GM19238 (cell line): ENCODE results near the gene TTC24.
A peak's percentile ranks its signal among the peaks of the same experiment; 100 is the strongest.

ENCODE experiments used
- DNase-seq: peaks from one replicate; pipeline ENCODE4 v3.0.0; 2011; ENCODE audit warnings: low spot score; ENCODE audit not compliant: insufficient read length

Gene TTC24

GRCh38 chr1:156553860-156554485 is 25.6 kb upstream of the TTC24 start:
- DNase-seq: no peak

DNA sequence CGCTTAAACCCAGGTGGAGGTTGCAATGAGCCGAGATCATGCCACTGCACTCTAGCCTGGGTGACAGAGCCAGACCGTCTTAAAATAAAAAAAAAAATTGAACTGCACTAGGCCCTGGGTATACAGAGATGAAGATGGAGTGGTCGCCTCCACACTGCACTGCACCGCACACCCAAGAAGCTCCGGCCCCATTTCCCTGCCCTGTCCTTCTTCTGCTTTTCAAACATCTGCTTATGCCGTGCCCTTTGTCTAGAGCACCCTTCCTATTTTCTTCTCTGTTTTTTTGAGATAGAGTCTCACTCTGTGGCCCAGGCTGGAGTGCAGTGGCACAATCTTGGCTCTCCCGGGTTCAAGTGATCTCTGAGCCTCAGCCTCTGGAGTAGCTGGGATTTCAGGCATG is 24.6 kb upstream of the TTC24 start:
- DNase-seq: no peak

DNA sequence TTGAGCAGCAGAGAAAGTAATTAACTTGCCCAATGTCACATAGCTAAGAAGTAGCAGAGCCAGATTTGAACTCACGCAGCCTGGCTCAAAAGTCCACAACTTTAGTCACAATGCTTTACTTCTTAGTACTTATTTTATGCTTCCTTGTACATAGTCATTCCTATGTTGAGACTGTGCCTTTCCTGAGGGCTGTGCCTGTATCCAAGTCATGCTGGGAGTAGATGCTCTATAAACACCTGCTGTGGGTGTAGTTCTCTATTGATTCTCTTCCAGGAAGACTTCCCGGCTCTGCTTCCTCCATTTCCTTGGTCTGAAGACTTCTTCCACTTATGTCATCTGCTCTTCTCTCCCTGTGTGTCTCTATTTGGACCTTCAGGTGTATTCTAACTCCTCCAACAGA is 23.8 kb upstream of the TTC24 start:
- no peak for DNase-seq

DNA sequence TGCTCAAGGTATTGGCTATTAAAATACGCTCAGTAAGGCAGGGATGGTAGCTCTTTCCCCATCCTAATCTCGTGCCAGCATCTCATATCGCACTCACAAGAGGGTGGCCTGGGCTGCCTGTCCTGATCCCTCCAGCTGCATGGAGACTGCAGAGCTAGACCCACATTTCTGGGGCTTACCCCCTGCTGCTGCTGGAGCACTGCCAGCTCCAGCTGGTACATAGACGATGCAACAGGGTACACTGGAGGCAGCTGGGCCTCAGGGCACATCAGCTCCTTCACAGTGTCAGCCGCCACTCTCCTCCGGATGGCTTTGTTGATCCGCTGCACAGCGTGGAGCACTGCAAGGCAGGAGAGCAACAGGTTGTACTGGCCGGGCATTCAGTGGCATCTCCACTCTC is 23.2 kb upstream of the TTC24 start:
- no peak for DNase-seq

- DNase-seq: no peak
Observed at GRCh38 chr1:156559086-156559796, 20.3 kb upstream of the TTC24 start.

GRCh38 chr1:156559797-156560385 is 19.6 kb upstream of the TTC24 start:
- DNase-seq: no peak

GRCh38 chr1:156560585-156561163 is 18.8 kb upstream of the TTC24 start:
- DNase-seq: no peak

DNA sequence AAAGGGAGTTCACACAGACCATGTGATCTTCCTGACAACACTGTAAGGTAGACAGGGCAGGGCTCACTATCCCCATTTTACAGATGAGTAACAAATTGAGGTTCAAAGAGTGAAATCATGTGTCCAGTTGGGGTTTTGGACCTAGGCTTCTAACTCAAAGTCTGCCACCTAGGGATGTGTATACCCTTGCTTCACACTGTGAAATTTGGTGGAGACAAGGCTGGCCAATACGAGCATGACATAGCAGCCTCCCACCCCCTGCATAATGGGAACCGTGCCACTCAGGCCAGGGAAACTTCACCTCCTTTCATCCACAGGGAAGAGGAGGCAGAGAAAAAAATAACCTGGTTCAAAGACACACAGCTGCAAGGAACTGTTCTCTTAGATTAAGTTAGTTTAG is 14.0 kb upstream of the TTC24 start:
- no peak for DNase-seq

DNA sequence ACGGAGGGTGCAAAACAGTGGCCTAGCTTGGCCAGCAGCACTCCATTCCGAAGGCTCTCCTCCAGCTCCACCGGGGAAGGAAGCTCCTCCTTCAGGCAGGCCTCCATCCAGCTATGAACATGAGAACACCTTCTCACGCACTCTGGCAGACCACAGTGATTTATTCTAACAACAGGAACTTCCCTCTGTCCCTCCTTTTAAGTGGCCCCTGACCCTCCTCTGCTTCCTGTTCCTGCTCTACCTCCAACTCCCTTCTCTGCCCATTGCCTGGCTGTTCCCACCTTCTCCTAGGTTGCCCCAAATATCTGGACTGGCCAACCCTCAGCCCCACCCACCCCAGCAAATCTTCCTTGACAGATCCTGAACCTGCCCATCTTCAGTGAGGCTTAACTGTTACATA is 13.1 kb upstream of the TTC24 start:
- DNase-seq: no peak

- no peak for DNase-seq
Observed at GRCh38 chr1:156571261-156571852, 8.2 kb upstream of the TTC24 start.

DNA sequence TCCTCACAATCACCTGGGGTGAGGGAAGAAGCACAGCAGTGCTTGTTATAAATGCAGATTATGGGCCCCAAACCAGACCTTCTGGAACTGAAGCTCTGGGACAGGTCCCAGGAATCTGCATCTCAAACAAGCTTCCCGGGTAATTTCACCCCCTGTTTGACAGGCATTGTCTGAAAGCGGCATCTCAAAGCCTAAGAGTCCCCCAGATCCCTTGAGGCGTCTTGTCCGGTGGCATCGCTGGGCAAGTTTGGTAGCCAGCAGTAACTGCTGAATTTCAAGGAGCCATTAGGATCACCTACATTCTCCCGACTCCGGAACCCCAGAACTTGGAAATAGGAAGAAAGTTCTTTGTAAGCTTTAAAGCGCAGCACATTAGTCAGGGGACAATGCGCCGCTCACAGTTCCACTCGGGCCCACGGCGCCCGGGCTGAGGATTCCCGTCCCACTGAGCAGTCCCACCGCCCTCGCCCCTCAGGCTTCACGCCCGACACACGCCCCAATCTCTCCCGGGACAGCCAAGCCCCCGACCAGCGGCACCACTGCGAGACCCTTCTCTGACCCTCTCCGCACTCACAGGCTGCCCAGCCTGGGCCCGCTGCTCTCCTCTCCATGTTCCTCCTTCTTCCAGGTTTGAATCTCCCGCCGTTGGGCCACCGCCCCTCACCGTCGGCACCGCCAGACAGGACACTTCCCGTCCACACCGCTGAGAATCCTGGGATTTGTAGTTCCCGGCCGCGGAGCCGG is 7.4 kb upstream of the TTC24 start, which contains the start of gene IQGAP3:
Gene IQGAP3, minus strand, starts transcription at position 647 of the 744 bp plus-strand sequence. Its CDS starts 36 bp downstream, at position 611.
- DNase-seq: peak; percentile 98

DNA sequence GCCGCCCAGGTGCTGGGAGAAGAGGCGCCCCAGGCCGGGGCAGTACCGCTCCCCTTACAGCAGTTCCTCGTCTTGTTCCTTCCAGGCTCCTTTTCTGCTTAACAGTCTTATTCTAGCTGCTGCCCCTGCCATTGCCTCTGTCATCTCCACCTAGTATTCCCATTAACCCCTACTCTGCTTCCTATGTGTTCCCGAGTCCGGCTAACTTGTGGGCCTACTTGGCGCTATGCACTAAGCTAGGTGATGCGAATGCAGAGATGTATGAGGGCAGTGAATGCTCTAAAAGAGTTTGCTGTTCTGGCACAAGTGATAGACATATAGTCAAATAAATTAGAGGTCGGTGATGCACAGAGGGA is 6.9 kb upstream of the TTC24 start:
- no peak for DNase-seq

GRCh38 chr1:156574039-156574633 is 5.4 kb upstream of the TTC24 start:
- DNase-seq: no peak

DNA sequence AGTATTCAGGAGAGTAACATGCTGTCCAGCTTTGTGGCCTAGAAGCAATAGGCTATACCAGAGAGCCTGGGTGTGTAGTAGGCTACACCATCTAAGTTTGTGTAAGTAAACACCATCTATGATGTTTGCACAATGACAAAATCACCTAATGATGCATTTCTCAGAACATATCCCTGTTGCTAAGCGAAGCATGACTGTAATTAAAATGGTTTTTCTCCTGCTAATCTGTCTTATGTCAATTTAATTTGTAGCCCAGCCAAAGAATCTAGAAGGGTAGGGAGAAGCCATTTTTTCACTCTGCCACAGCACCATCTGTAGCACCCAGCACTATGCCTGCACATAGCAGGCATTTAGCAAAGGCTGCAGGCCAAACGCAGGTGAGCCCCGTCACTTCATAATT is 2.0 kb upstream of the TTC24 start:
- DNase-seq: no peak

GRCh38 chr1:156578055-156578454 is 1.5 kb upstream of the TTC24 start:
- no peak for DNase-seq

- no peak for DNase-seq
Observed at GRCh38 chr1:156581661-156582387, 2.3 kb downstream of the TTC24 start.

GRCh38 chr1:156582388-156583017 is 3.0 kb downstream of the TTC24 start:
- no peak for DNase-seq

- DNase-seq: peak; percentile 67
Observed at GRCh38 chr1:156583821-156584622, 4.5 kb downstream of the TTC24 start.

DNA sequence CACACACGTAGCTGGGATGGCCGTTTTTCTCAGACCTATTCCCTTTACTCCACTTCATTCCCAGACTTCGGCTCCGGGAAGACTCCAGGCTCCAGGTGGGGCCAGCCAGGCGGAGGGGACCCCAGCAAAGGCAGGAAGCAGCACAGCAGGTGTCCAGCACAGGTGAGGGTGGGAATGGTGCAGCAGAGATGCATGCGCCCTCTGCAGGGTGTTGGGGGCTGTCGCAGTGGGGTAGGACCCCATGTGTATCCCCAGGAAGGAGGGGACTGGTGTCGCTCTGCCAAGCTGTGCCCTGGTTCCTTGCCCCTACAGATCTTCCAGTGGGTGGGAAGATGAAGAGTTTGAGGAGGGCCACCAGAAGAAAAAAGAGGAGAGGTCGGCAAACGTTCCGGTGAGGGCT is 5.3 kb downstream of the TTC24 start:
- DNase-seq: no peak
